ENCODE measurements around the gene NMRAL1.

DNA sequence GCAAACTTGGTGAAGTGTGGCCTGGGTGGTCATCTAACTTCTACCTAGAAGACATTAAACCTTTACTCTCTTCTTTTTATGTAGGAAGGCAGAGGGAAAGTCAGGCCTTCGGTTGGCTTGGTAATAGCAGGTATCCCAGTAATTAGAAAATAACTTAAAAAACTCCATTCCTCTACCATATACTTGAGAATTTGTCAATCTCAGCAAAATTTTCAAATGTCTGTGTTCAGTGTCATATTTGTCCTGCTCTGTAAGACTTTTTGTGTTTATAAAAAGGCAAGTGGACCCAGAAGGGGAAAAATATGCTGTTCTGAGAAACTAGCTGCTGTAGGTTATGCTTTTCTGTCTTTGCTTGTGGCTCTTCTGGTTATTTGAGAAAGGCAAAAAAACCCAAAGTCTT, 7.5 kb upstream of the NMRAL1 start:
- TF ChIP-seq, protein P1, sequence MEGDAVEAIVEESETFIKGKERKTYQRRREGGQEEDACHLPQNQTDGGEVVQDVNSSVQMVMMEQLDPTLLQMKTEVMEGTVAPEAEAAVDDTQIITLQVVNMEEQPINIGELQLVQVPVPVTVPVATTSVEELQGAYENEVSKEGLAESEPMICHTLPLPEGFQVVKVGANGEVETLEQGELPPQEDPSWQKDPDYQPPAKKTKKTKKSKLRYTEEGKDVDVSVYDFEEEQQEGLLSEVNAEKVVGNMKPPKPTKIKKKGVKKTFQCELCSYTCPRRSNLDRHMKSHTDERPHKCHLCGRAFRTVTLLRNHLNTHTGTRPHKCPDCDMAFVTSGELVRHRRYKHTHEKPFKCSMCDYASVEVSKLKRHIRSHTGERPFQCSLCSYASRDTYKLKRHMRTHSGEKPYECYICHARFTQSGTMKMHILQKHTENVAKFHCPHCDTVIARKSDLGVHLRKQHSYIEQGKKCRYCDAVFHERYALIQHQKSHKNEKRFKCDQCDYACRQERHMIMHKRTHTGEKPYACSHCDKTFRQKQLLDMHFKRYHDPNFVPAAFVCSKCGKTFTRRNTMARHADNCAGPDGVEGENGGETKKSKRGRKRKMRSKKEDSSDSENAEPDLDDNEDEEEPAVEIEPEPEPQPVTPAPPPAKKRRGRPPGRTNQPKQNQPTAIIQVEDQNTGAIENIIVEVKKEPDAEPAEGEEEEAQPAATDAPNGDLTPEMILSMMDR (IDR thresholded peaks at IDR 0.05; ENCODE audit: low read depth, low read length), result no peak
- no peak for TF ChIP-seq EZH2phosphoT487 (IDR thresholded peaks at IDR 0.05; ENCODE audit: low read depth)

All from OCI-LY3 (cell line).